ENCODE measurements around the gene AP1AR.

- TF ChIP-seq CTCF (conservative IDR thresholded peaks at IDR 0.05; ENCODE audit: low read length) (no peak), EZH2phosphoT487 (IDR thresholded peaks at IDR 0.05; ENCODE audit: borderline replicate concordance, low read depth, low read length) (no peak)
Measured at GRCh38 chr4:112287258-112287989, 55.8 kb downstream of the AP1AR start.

All from OCI-LY7 (cell line).